Measurements from ENCODE around the gene ROPN1B. TPM values are rescaled to one million over a fixed set of nuclear protein-coding genes. Genes with fewer than 3 reads are reported as not detected.
"Not testable (repeated sequence)": the region's sequence is repeated elsewhere in the genome, so short reads cannot be mapped to it uniquely, and the experiment has no call there.

Gene ROPN1B
- total RNA-seq, 1 experiment from 2014 or later = not detected

DNA sequence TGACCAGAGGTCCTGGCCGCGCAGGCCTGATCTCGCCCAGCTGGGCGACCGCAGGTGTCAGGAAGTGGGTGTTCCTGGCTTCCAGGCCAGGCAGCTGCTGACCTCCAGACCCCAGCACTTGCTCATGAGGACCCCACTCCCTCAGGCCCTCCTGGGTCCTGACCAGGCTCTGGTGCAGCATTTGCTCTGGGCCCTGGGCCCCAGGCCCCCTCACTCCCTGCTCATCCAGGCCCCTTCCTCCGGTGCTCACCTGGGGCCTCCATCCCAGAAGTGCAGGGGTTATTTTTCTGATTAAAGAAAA lies 7.7 kb upstream of the ROPN1B start:
- no peaks in the 10 kb centered on the region for H3K27me3 ChIP-seq (replicated peaks; ENCODE audit: control insufficient read depth, insufficient read depth, low read length)
- H3K27me3 Mint-ChIP-seq (ENCODE audit: insufficient read depth, unreplicated experiment) = no peaks in the 10 kb centered on the region
- ChIA-PET CTCF (no interaction called here), POLR2A (no interaction called here)
- no peaks in the 10 kb centered on the region for H3K36me3 Mint-ChIP-seq (ENCODE audit: insufficient read depth, unreplicated experiment)
- no peaks in the 10 kb centered on the region for H3K36me3 ChIP-seq (ENCODE audit: control insufficient read depth, insufficient read depth, low read length)
- H3K27ac Mint-ChIP-seq (ENCODE audit: unreplicated experiment) = no peak overlapping the region
- BruUV-seq (replicated peaks) = no TSS peak
- H3K9me3 Mint-ChIP-seq (ENCODE audit: unreplicated experiment) = no peaks in the 10 kb centered on the region
- no peak overlapping the region for H3K4me3 Mint-ChIP-seq (ENCODE audit: unreplicated experiment)
- TF ChIP-seq, protein P1, sequence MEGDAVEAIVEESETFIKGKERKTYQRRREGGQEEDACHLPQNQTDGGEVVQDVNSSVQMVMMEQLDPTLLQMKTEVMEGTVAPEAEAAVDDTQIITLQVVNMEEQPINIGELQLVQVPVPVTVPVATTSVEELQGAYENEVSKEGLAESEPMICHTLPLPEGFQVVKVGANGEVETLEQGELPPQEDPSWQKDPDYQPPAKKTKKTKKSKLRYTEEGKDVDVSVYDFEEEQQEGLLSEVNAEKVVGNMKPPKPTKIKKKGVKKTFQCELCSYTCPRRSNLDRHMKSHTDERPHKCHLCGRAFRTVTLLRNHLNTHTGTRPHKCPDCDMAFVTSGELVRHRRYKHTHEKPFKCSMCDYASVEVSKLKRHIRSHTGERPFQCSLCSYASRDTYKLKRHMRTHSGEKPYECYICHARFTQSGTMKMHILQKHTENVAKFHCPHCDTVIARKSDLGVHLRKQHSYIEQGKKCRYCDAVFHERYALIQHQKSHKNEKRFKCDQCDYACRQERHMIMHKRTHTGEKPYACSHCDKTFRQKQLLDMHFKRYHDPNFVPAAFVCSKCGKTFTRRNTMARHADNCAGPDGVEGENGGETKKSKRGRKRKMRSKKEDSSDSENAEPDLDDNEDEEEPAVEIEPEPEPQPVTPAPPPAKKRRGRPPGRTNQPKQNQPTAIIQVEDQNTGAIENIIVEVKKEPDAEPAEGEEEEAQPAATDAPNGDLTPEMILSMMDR (IDR thresholded peaks at IDR 0.05; ENCODE audit: insufficient read depth in 1 of 2, low read depth in 1 of 2, low read length in 1 of 2, severe bottlenecking in 1 of 2, unreplicated experiment in 1 of 2) = no peak
- DNase-seq = no peak
- no peaks in the 10 kb centered on the region for H3K4me1 Mint-ChIP-seq (ENCODE audit: low read depth, unreplicated experiment)
- no peaks in the 10 kb centered on the region for H3K4me1 ChIP-seq
- intact Hi-C loops (cut with micrococcal nuclease; ENCODE audit: unreplicated experiment) = no loop called here
- H3K9me3 ChIP-seq = no peaks in the 10 kb centered on the region
- H3K4me3 ChIP-seq (ENCODE audit: low read depth, low read length) = no peak overlapping the region

DNA sequence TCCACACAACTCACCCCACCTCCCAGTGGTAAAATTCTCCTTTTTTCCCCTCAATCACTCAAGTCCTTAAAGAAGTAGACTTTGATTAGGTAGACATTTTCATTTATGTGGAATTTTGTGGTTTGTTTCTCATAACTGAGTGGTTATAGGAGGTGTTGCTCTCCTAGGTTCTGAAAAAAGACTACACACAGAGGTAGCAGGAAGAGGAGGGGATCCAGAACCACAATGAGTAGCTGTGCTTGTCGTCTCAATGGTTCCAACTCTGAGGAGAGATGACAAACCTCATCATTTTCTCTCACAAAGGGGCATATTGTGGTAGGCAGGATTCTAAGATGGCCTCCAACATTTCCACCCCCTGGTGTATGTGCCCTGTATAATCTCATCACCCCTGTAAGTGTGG lies 5.1 kb upstream of the ROPN1B start:
- H3K9me3 Mint-ChIP-seq (ENCODE audit: unreplicated experiment); CTCF ChIA-PET; H3K9me3 ChIP-seq; H3K27me3 Mint-ChIP-seq (ENCODE audit: insufficient read depth, unreplicated experiment); H3K4me3 Mint-ChIP-seq (ENCODE audit: unreplicated experiment); POLR2A ChIA-PET; H3K27me3 ChIP-seq (replicated peaks; ENCODE audit: control insufficient read depth, insufficient read depth, low read length); H3K36me3 Mint-ChIP-seq (ENCODE audit: insufficient read depth, unreplicated experiment); H3K4me3 ChIP-seq (ENCODE audit: low read depth, low read length); H3K27ac Mint-ChIP-seq (ENCODE audit: unreplicated experiment); H3K4me1 ChIP-seq; BruUV-seq (replicated peaks); H3K36me3 ChIP-seq (ENCODE audit: control insufficient read depth, insufficient read depth, low read length); DNase-seq; H3K4me1 Mint-ChIP-seq (ENCODE audit: low read depth, unreplicated experiment); intact Hi-C loops (cut with micrococcal nuclease; ENCODE audit: unreplicated experiment): not testable (repeated sequence)

DNA sequence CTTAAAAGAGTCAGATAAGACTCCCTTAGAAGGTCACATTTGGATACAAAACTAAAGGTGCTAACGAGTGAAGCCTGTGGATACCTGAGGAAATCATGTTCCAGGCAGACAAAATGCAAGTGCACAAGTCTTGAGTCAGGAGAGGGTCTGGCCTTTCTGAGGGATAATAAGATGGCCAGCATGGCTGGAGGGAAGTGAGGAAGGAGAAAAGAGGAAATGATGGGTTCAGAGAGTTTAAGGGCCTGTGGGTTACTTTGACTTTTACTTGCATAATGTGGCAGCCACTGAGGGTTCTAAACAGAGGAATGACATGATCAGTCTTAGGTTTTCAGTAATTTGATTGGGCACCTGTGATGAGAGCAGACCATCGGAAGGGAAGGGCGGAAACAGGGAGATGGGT lies 3.5 kb upstream of the ROPN1B start:
- POLR2A ChIA-PET = no interaction called here
- Histone ChIP-seq H3K36me3 (ENCODE audit: control insufficient read depth, insufficient read depth, low read length) (no peaks in the 10 kb centered on the region), H3K4me1 (no peaks in the 10 kb centered on the region), H3K4me3 (ENCODE audit: low read depth, low read length) (no peak overlapping the region), H3K9me3 (no peaks in the 10 kb centered on the region), H3K27me3 (replicated peaks; ENCODE audit: control insufficient read depth, insufficient read depth, low read length) (no peaks in the 10 kb centered on the region)
- Mint-ChIP-seq H3K4me1 (ENCODE audit: low read depth, unreplicated experiment) (no peaks in the 10 kb centered on the region), H3K27me3 (ENCODE audit: insufficient read depth, unreplicated experiment) (no peaks in the 10 kb centered on the region), H3K36me3 (ENCODE audit: insufficient read depth, unreplicated experiment) (no peaks in the 10 kb centered on the region), H3K4me3 (ENCODE audit: unreplicated experiment) (no peak overlapping the region), H3K27ac (ENCODE audit: unreplicated experiment) (no peak overlapping the region), H3K9me3 (ENCODE audit: unreplicated experiment) (no peaks in the 10 kb centered on the region)
- CTCF ChIA-PET = no interaction called here
- intact Hi-C loops (cut with micrococcal nuclease; ENCODE audit: unreplicated experiment) = no loop called here
- TF ChIP-seq, protein P1 (IDR thresholded peaks at IDR 0.05; ENCODE audit: insufficient read depth in 1 of 2, low read depth in 1 of 2, low read length in 1 of 2, severe bottlenecking in 1 of 2, unreplicated experiment in 1 of 2) = no peak
- no TSS peak for BruUV-seq (replicated peaks)
- no peak for DNase-seq

DNA sequence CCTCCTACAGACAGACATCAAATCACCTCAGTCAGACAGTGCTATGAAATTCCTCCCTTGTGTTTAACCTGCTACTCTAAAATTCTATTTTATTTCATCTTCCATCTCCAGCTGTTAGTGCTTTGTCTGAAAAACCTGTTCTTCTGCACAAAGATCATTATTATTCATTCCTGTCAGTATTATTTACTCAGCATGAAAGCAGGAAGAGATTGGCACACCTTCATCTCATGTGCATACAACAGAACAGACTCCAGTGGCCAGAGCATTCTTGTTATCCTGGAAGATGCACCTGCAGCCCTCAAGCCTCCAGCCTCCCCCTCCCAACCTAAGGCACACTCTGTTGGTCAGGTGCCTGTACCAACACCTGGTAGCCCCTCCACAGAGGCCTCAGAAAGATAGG lies 1.8 kb upstream of the ROPN1B start:
- TF ChIP-seq, protein P1 (IDR thresholded peaks at IDR 0.05; ENCODE audit: insufficient read depth in 1 of 2, low read depth in 1 of 2, low read length in 1 of 2, severe bottlenecking in 1 of 2, unreplicated experiment in 1 of 2) = no peak
- no peaks in the 10 kb centered on the region for H3K9me3 Mint-ChIP-seq (ENCODE audit: unreplicated experiment)
- peaks cover 3% of the 10 kb centered on the region for H3K27me3 Mint-ChIP-seq (ENCODE audit: insufficient read depth, unreplicated experiment)
- Histone ChIP-seq H3K4me1 (no peaks in the 10 kb centered on the region), H3K4me3 (ENCODE audit: low read depth, low read length) (no peak overlapping the region), H3K36me3 (ENCODE audit: control insufficient read depth, insufficient read depth, low read length) (no peaks in the 10 kb centered on the region), H3K9me3 (no peaks in the 10 kb centered on the region), H3K27me3 (replicated peaks; ENCODE audit: control insufficient read depth, insufficient read depth, low read length) (no peaks in the 10 kb centered on the region)
- no peaks in the 10 kb centered on the region for H3K36me3 Mint-ChIP-seq (ENCODE audit: insufficient read depth, unreplicated experiment)
- intact Hi-C loops (cut with micrococcal nuclease; ENCODE audit: unreplicated experiment) = no loop called here
- BruUV-seq (replicated peaks) = no TSS peak
- DNase-seq = peak in 1 of 2 experiments; percentile 13
- H3K4me3 Mint-ChIP-seq (ENCODE audit: unreplicated experiment) = no peak overlapping the region
- CTCF ChIA-PET = no interaction called here
- no peak overlapping the region for H3K27ac Mint-ChIP-seq (ENCODE audit: unreplicated experiment)
- H3K4me1 Mint-ChIP-seq (ENCODE audit: low read depth, unreplicated experiment) = no peaks in the 10 kb centered on the region
- POLR2A ChIA-PET = no interaction called here

- H3K36me3 ChIP-seq (ENCODE audit: control insufficient read depth, insufficient read depth, low read length); H3K9me3 Mint-ChIP-seq (ENCODE audit: unreplicated experiment); DNase-seq; H3K4me1 ChIP-seq; CTCF ChIA-PET; intact Hi-C loops (cut with micrococcal nuclease; ENCODE audit: unreplicated experiment); H3K4me3 ChIP-seq (ENCODE audit: low read depth, low read length); H3K4me3 Mint-ChIP-seq (ENCODE audit: unreplicated experiment); H3K36me3 Mint-ChIP-seq (ENCODE audit: insufficient read depth, unreplicated experiment); POLR2A ChIA-PET; H3K9me3 ChIP-seq; BruUV-seq (replicated peaks); H3K27me3 Mint-ChIP-seq (ENCODE audit: insufficient read depth, unreplicated experiment); H3K27ac Mint-ChIP-seq (ENCODE audit: unreplicated experiment); H3K27me3 ChIP-seq (replicated peaks; ENCODE audit: control insufficient read depth, insufficient read depth, low read length); H3K4me1 Mint-ChIP-seq (ENCODE audit: low read depth, unreplicated experiment): not testable (repeated sequence)
Measured at GRCh38 chr3:125968121-125968520, 857 bp upstream of the ROPN1B start.

Data from Caco-2 (cell line).